ENCODE data around the gene IGSF3.
"Not testable (repeated sequence)": the region's sequence is repeated elsewhere in the genome, so short reads cannot be mapped to it uniquely, and the experiment has no call there.

Gene IGSF3

GRCh38 chr1:116642311-116643280, 24.9 kb downstream of the IGSF3 start:
- H3K4me1 Mint-ChIP-seq; H3K27ac Mint-ChIP-seq; H3K4me3 Mint-ChIP-seq; H3K36me3 Mint-ChIP-seq (ENCODE audit: low read depth); DNase-seq; H3K9me3 Mint-ChIP-seq; ATAC-seq: not testable (repeated sequence)
- H3K27me3 Mint-ChIP-seq: peaks cover 12% of the 10 kb centered on the region

DNA sequence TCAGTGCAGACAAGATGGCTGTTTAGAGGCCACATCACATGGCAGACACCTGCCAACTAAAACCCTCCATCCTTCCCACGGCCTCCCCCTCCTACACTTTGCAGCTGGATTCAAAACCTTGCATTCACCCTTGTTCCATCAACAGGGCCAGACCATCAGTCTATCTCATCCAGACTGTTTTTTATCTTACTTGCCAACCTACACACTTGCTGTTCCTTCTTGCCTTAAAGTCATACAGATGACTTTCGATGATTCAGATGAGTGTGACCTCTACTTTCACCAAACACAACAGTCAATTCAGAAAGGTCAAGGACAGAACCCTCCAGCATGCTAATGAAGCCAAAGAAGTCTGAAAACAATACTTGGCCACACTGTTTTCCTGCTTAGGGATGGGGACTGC, 29.9 kb downstream of the IGSF3 start:
- peak; percentile 26 for DNase-seq
- not testable (repeated sequence) for H3K36me3 Mint-ChIP-seq (ENCODE audit: low read depth); H3K4me3 Mint-ChIP-seq; ATAC-seq; H3K9me3 Mint-ChIP-seq
- Mint-ChIP-seq H3K27me3 (peaks cover 10% of the 10 kb centered on the region), H3K27ac (peak overlapping the region; percentile 45), H3K4me1 (peaks cover 19% of the 10 kb centered on the region)

- not testable (repeated sequence) for H3K9me3 Mint-ChIP-seq; ATAC-seq; H3K36me3 Mint-ChIP-seq (ENCODE audit: low read depth); DNase-seq; H3K4me3 Mint-ChIP-seq
- Mint-ChIP-seq H3K4me1 (peaks cover 21% of the 10 kb centered on the region), H3K27ac (peak overlapping the region; percentile 49), H3K27me3 (peaks cover 13% of the 10 kb centered on the region)
Measured at GRCh38 chr1:116636584-116636983, 30.9 kb downstream of the IGSF3 start.

DNA sequence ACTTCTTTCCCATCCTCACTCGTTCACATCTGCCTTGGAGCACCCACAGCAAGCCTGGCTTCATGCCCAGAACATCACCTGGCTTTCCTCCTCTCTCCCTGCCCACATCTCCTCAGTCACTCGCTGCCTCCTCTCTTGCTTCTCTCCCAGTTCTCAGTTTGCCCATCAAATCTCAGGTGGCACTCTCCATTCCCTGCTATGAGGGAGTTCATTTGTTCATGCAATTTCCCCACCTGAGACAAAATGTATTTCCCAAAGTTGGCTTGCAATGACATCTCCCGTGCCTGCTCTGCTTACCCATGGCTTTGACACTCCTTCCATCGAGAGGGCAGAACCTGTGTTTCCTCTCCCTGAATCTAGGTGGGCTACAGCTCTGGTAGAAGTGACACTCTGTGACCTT, 33.1 kb downstream of the IGSF3 start:
- DNase-seq; ATAC-seq; H3K9me3 Mint-ChIP-seq; H3K36me3 Mint-ChIP-seq (ENCODE audit: low read depth); H3K4me3 Mint-ChIP-seq; H3K27ac Mint-ChIP-seq: not testable (repeated sequence)
- Mint-ChIP-seq H3K27me3 (peaks cover 14% of the 10 kb centered on the region), H3K4me1 (peaks cover 25% of the 10 kb centered on the region)

GRCh38 chr1:116631996-116632925, 35.3 kb downstream of the IGSF3 start:
- H3K4me1 Mint-ChIP-seq: peaks cover 28% of the 10 kb centered on the region
- not testable (repeated sequence) for ATAC-seq; H3K36me3 Mint-ChIP-seq (ENCODE audit: low read depth); H3K27ac Mint-ChIP-seq; H3K9me3 Mint-ChIP-seq; DNase-seq; H3K4me3 Mint-ChIP-seq
- peaks cover 14% of the 10 kb centered on the region for H3K27me3 Mint-ChIP-seq

- Mint-ChIP-seq H3K4me1 (peaks cover 22% of the 10 kb centered on the region), H3K27me3 (peaks cover 14% of the 10 kb centered on the region)
- H3K4me3 Mint-ChIP-seq; H3K9me3 Mint-ChIP-seq; H3K27ac Mint-ChIP-seq; ATAC-seq; H3K36me3 Mint-ChIP-seq (ENCODE audit: low read depth); DNase-seq: not testable (repeated sequence)
Measured at GRCh38 chr1:116631554-116631953, 36.0 kb downstream of the IGSF3 start.

DNA sequence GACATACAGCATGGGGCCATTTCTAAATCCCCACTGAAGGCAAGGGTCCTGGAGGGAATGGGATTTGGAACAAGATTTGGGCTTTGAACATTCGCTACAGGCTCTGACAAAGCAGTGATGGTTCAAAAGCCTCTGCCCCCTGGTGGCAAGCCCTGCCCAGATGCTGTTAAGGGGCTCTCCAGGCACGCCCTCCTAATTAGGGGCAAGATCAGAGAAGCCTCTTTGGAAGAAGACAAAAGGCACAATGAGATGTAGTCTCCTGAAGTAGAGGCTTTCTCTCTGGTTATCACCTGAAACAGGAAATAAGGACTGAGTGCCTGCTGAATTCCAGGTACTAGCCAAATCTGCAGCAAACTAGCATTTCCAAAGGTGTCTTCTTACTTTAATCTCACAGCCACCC, 37.5 kb downstream of the IGSF3 start:
- not testable (repeated sequence) for H3K27ac Mint-ChIP-seq; DNase-seq; H3K36me3 Mint-ChIP-seq (ENCODE audit: low read depth); ATAC-seq; H3K4me3 Mint-ChIP-seq; H3K9me3 Mint-ChIP-seq
- peaks cover 22% of the 10 kb centered on the region for H3K4me1 Mint-ChIP-seq
- peaks cover 14% of the 10 kb centered on the region for H3K27me3 Mint-ChIP-seq

DNA sequence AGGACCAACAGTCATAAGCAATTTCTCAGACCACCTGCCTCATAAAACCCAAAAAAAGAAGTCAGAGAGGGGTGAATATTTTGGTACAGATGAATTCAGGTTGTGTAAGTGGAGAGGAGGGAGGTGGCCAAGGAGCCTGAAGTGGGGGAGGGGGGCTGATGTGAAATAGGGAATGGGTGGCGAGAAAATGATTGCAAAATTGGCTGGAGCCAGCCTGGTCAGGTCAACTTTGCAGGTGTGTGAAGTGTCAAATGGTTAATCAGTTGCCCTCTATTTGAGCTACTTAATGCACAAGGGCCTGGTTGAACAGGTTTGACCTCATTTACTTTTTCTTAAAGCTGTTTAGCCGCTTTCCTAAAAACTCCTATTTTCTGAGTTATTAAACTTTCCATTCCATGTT, 38.1 kb downstream of the IGSF3 start:
- DNase-seq; H3K27ac Mint-ChIP-seq; H3K4me3 Mint-ChIP-seq; H3K9me3 Mint-ChIP-seq; H3K36me3 Mint-ChIP-seq (ENCODE audit: low read depth); ATAC-seq: not testable (repeated sequence)
- Mint-ChIP-seq H3K27me3 (peaks cover 13% of the 10 kb centered on the region), H3K4me1 (peaks cover 22% of the 10 kb centered on the region)

GRCh38 chr1:116628448-116628847, 39.1 kb downstream of the IGSF3 start:
- Mint-ChIP-seq H3K36me3 (ENCODE audit: low read depth) (no peaks in the 10 kb centered on the region), H3K4me3 (peak overlapping the region; percentile 25), H3K9me3 (no peaks in the 10 kb centered on the region), H3K27me3 (peaks cover 6% of the 10 kb centered on the region), H3K4me1 (peaks cover 22% of the 10 kb centered on the region), H3K27ac (peak overlapping the region; percentile 83)
- ATAC-seq (no peak), DNase-seq (no peak)

DNA sequence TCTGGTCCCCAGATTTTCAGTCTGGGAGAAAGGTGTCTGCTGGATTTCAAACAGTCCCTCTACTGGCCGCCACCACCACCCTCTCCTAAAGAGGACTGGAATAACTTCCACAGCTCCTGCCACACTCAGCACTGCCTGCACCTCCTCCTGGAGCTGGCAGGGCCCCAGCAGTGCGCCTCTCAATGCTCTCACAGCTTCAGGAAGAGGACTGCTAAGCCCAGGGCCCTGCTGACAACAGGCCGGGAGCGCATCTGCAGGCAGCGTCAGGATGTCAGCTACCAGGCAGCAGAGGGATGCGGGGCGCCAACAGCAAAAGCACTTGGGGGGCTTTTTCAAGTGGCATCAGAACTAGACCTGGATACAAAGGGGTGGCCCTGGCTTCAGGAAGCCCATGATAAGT, 40.2 kb downstream of the IGSF3 start:
- H3K4me1 Mint-ChIP-seq: peaks cover 24% of the 10 kb centered on the region
- H3K27me3 Mint-ChIP-seq; H3K9me3 Mint-ChIP-seq; H3K27ac Mint-ChIP-seq; H3K4me3 Mint-ChIP-seq; ATAC-seq; H3K36me3 Mint-ChIP-seq (ENCODE audit: low read depth); DNase-seq: not testable (repeated sequence)

DNA sequence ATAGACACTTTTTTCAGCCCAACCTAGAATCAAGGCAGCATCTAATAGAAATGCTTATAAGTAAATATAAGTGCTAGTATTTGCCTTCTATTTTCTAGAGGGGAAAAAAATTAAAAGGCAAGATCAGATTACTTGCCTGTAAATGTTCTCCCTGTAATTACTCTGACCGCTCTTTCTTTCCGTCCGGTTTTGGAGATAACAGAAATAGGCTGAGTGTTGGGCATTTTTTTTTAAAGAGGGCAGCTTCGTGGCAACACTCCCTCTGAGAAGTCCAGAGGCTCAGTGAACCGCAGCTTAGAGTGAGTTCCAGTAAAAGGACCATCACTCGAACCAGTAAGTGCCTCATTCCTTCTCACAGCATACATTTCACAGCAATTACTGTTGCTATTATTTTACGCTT, 40.6 kb downstream of the IGSF3 start:
- not testable (repeated sequence) for DNase-seq; H3K4me3 Mint-ChIP-seq; H3K27me3 Mint-ChIP-seq; H3K36me3 Mint-ChIP-seq (ENCODE audit: low read depth); ATAC-seq; H3K27ac Mint-ChIP-seq; H3K9me3 Mint-ChIP-seq
- peaks cover 21% of the 10 kb centered on the region for H3K4me1 Mint-ChIP-seq

- H3K9me3 Mint-ChIP-seq; H3K27ac Mint-ChIP-seq; ATAC-seq; H3K36me3 Mint-ChIP-seq (ENCODE audit: low read depth); H3K4me3 Mint-ChIP-seq; DNase-seq; H3K27me3 Mint-ChIP-seq: not testable (repeated sequence)
- peaks cover 21% of the 10 kb centered on the region for H3K4me1 Mint-ChIP-seq
Measured at GRCh38 chr1:116625155-116625554, 42.4 kb downstream of the IGSF3 start.

DNA sequence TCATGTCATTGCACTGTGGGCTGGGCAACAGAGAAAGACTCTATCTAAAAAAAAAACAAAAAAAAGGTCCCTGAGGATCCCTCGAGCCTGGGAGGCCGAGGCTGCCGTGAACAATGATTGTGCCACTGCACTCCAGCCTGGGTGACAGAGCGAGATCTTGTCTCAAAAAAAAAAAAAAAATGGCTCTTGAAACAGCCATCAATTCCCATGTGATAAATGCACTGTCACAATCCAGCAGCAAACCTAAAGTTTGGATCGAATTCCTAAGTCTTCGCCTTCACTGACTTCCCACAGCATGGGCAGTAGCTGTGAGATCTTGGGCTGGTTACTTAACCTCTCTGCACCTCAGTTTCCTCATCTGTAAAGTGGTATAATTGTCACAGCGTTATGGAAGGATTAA, 43.5 kb downstream of the IGSF3 start:
- DNase-seq (no peak), ATAC-seq (no peak)
- Mint-ChIP-seq H3K4me3 (no peak overlapping the region), H3K36me3 (ENCODE audit: low read depth) (no peaks in the 10 kb centered on the region), H3K9me3 (no peaks in the 10 kb centered on the region), H3K27ac (no peak overlapping the region), H3K27me3 (peaks cover 4% of the 10 kb centered on the region), H3K4me1 (peaks cover 15% of the 10 kb centered on the region)

GRCh38 chr1:116622496-116622895, 45.0 kb downstream of the IGSF3 start:
- not testable (repeated sequence) for H3K36me3 Mint-ChIP-seq (ENCODE audit: low read depth); ATAC-seq; H3K4me1 Mint-ChIP-seq; DNase-seq; H3K9me3 Mint-ChIP-seq; H3K27me3 Mint-ChIP-seq; H3K4me3 Mint-ChIP-seq; H3K27ac Mint-ChIP-seq

All from activated naive CD8-positive, alpha-beta T cell treated with anti-CD3 and anti-CD28 coated beads, Interleukin-2, amount 50 U/mL, for 24 hours (primary cell).